CD4-positive, alpha-beta T cell (primary cell): ENCODE measurements around the gene NDUFAF3. TPM values are rescaled to one million over a fixed set of nuclear protein-coding genes. Genes with fewer than 3 reads are reported as not detected.
A peak's percentile ranks its signal among the peaks of the same experiment; 100 is the strongest.

ENCODE experiments used
- ATAC-seq: fragments of 200-7000 bp; cut with Tn5 transposase; one replicate; pipeline ENCODE4 v1.10.0; 2022; ENCODE audit warnings: mild to moderate bottlenecking; ENCODE audit not compliant: poor library complexity
- CTCF ChIA-PET: fragments of 350-600 bp; sonication (Branson Sonifier 250); formaldehyde crosslinking; loops from one replicate; lab custom pipeline; 2021; ENCODE audit warnings: antibody characterized with exemption, inconsistent platforms; lab: Charles Lee
- POLR2A ChIA-PET: fragments of 350-600 bp; sonication (Branson Sonifier 250); formaldehyde crosslinking; loops from one replicate; lab custom pipeline; 2021; ENCODE audit warnings: antibody characterized with exemption, inconsistent platforms; lab: Charles Lee
- DNase-seq, 14 experiments: peaks; one replicate each; pipeline ENCODE4 v3.0.0-alpha.2; 2013 to 2020; ENCODE audit warnings: mixed read lengths in 2 of 14
- H3K27ac ChIP-seq, 2 donors: one replicate each; pipeline versions ENCODE4 v1.5.1 to v1.7.0; 2013; ENCODE audit warnings: low read length in 2 of 2, low read depth in 1 of 2, mild to moderate bottlenecking in 1 of 2
- H3K27me3 ChIP-seq, 2 experiments: 1 replicate in 1 of 2; 2 replicates in 1 of 2; pipeline versions ENCODE4 v1.6.1 to v1.7.0; 2013; ENCODE audit warnings: low read length in 2 of 2, control low read depth in 1 of 2, mild to moderate bottlenecking in 1 of 2, moderate library complexity in 1 of 2; ENCODE audit not compliant: insufficient read depth in 2 of 2, control insufficient read depth in 1 of 2
- H3K36me3 ChIP-seq: one replicate; pipeline ENCODE4 v1.6.1; 2013; ENCODE audit warnings: low read length, control low read depth; ENCODE audit not compliant: insufficient read depth
- H3K4me1 ChIP-seq: one replicate; pipeline ENCODE4 v1.6.1; 2013; ENCODE audit warnings: low read length, control low read depth; ENCODE audit not compliant: insufficient read depth
- H3K4me3 ChIP-seq: one replicate; pipeline ENCODE4 v1.5.1; 2013; ENCODE audit warnings: mild to moderate bottlenecking, low read length, moderate library complexity
- H3K9me3 ChIP-seq, 2 experiments: 1 replicate in 1 of 2; 2 replicates in 1 of 2; pipeline versions ENCODE4 v1.6.1 to v1.7.0; 2013; ENCODE audit warnings: low read length in 2 of 2, mild to moderate bottlenecking in 2 of 2, control low read depth in 1 of 2, moderate library complexity in 1 of 2; ENCODE audit not compliant: control insufficient read depth in 1 of 2, insufficient read depth in 1 of 2
- H3K27ac Mint-ChIP-seq: one replicate; pipeline ENCODE4 v1.8.0; 2020; ENCODE audit warnings: mixed read lengths
- H3K27me3 Mint-ChIP-seq: one replicate; pipeline ENCODE4 v1.8.0; 2021; ENCODE audit warnings: mixed read lengths
- H3K36me3 Mint-ChIP-seq: one replicate; pipeline ENCODE4 v1.8.0; 2021; ENCODE audit warnings: low read depth, mixed read lengths
- H3K4me1 Mint-ChIP-seq: one replicate; pipeline ENCODE4 v1.8.0; 2021; ENCODE audit warnings: low read depth, mixed read lengths
- H3K4me3 Mint-ChIP-seq: one replicate; pipeline ENCODE4 v1.8.0; 2020; ENCODE audit warnings: mild to moderate bottlenecking, mixed read lengths
- H3K9me3 Mint-ChIP-seq: one replicate; pipeline ENCODE4 v1.8.0; 2020; ENCODE audit warnings: mixed read lengths
- intact Hi-C, 2 experiments: fragments of 100-400 bp; cut with DNase I in 1 of 2; cut with micrococcal nuclease in 1 of 2; formaldehyde crosslinking; loops; one replicate each; pipeline versions ENCODE4 v1.15.1 to v1.9.0; 2023 to 2025; cut with DNase I, micrococcal nuclease
- total RNA-seq, 174 experiments: library from RNA in 2 of 174; stranded (reverse) in 2 of 174; gene quantifications; one replicate each; pipeline ENCODE4 v1.2.3 and lab custom pipeline; 2021 to 2026
- TF ChIP-seq, protein P1 (sequence below): fragments of 200-600 bp; IDR thresholded peaks from one replicate; pipeline ENCODE4 v1.8.0; 2022; ENCODE audit warnings: antibody characterized with exemption, mild to moderate bottlenecking

Gene NDUFAF3
- total RNA-seq, 2 experiments from 2014 or later: 52.7 to 53.2 TPM

DNA sequence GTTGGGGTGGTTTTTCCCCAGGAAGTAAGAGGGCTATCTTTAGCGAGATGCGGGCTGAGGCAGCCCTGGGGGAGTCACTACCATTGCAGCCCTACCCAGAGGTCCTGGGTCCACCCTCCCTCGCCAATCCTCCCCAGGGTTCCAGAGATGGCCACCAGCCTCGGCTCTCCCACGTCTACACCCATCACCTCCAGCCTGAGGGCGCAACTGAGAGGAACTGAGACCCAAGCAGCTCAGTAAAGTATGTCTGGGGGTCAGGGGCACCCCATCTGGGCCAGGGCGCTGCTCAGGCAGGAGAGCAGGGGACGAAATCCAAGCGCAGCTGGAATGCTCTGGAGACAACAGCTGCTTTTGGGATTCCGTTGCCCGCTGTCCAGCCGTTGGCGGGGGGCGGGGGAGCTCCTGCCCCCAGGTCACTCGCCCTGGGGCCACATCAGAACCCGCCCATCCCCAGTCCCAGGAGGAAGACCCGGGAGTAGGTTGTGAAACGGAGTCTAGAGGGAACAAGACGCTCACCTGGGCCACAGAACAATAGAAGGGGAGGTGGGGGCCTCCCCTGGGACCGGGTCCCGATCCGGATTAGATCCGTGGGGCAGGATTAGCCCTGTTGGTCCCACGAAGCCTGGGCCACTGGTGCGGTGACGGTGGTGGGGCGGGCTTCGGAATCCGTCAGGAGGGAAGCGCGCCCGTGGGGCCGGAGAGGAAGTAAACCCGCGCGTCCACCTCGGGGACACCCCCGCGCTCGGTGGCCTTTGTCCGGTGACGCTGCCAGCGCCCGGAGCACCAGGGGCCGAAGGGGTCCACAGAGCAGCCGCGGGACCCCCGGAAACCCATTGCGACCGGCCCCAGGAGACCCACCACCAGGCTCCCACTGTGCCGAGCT, 1.4 kb upstream of the NDUFAF3 start:
- H3K9me3 ChIP-seq: no peaks in the 10 kb centered on the region
- peaks cover 65% of the 10 kb centered on the region for H3K4me1 ChIP-seq
- intact Hi-C loops: loop anchor here (1.0 to 10.0 kb wide), 10 partner anchors 9 to 914 kb away; partner anchors contain the start of genes QRICH1 (in 2 of the 2), APEH (in 1 of the 2), ARIH2 (in 1 of the 2) and IMPDH2 (in 1 of the 2)
- H3K4me3 ChIP-seq: peak overlapping the region; percentile 80
- ChIA-PET POLR2A (interaction anchor here (0.5 to 12.0 kb wide), 14 partner anchors 8 to 1317 kb away, joined by 3 to 331 read pairs (median 16); partner anchors contain the start of genes ARIH2, IMPDH2, IP6K2 and P4HTM), CTCF (interaction anchor here (0.7 to 5.2 kb wide), 6 partner anchors 9 to 304 kb away, joined by 3 to 63 read pairs (median 14); partner anchors contain the start of genes IMPDH2, IP6K2, KLHDC8B and P4HTM)
- Mint-ChIP-seq H3K9me3 (no peaks in the 10 kb centered on the region), H3K27ac (peak overlapping the region; percentile 90), H3K27me3 (no peaks in the 10 kb centered on the region), H3K4me3 (peak overlapping the region; percentile 95), H3K36me3 (peaks cover 46% of the 10 kb centered on the region), H3K4me1 (peaks cover 45% of the 10 kb centered on the region)
- no peak for ATAC-seq
- H3K27me3 ChIP-seq: no peaks in the 10 kb centered on the region
- peak overlapping the region; percentile 92 to 98 for H3K27ac ChIP-seq
- TF ChIP-seq, protein P1, sequence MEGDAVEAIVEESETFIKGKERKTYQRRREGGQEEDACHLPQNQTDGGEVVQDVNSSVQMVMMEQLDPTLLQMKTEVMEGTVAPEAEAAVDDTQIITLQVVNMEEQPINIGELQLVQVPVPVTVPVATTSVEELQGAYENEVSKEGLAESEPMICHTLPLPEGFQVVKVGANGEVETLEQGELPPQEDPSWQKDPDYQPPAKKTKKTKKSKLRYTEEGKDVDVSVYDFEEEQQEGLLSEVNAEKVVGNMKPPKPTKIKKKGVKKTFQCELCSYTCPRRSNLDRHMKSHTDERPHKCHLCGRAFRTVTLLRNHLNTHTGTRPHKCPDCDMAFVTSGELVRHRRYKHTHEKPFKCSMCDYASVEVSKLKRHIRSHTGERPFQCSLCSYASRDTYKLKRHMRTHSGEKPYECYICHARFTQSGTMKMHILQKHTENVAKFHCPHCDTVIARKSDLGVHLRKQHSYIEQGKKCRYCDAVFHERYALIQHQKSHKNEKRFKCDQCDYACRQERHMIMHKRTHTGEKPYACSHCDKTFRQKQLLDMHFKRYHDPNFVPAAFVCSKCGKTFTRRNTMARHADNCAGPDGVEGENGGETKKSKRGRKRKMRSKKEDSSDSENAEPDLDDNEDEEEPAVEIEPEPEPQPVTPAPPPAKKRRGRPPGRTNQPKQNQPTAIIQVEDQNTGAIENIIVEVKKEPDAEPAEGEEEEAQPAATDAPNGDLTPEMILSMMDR: no peak
- peaks cover 30% of the 10 kb centered on the region for H3K36me3 ChIP-seq
- DNase-seq: peak in 4 of 14 experiments; percentile 32 to 67 (median 56)

DNA sequence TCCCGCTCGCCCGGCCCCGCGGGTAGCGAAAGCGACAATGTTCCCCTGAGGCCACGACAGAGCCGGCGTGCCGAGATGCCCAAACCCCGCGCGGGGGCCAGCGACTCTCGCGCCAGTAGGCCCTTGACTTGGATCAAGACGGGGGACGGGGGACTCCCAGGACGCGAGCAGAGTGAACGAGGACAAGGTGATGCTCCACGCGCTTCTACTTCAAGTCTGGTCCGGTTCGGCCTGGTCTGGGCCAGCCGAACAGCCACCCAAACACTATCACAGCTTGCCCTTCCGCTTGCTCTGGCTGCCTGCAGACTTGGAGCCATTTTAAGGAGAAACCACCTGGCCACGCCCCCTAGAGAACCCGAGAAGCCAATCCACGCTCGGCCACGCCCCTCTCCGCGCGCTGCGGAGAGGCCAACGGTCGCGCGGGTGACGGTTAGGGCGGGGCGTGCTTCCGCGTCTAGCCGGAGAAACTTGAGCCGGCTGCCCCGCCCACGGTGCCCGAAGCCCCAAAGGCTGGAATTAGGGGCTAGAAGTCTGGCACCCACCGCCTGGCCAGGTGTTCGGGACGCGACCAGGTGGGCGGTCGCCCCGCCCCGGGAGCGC, 608 bp upstream of the NDUFAF3 start:
- no peaks in the 10 kb centered on the region for H3K9me3 ChIP-seq
- peaks cover 35% of the 10 kb centered on the region for H3K36me3 ChIP-seq
- H3K4me1 Mint-ChIP-seq: peaks cover 48% of the 10 kb centered on the region
- intact Hi-C loops: loop anchor here (1.0 to 10.0 kb wide), 10 partner anchors 8 to 913 kb away; partner anchors contain the start of genes QRICH1 (in 2 of the 2), APEH (in 1 of the 2), ARIH2 (in 1 of the 2) and IMPDH2 (in 1 of the 2)
- H3K27me3 ChIP-seq: no peaks in the 10 kb centered on the region
- POLR2A ChIA-PET: interaction anchor here (0.5 to 12.0 kb wide), 26 partner anchors 8 to 1508 kb away, joined by 3 to 331 read pairs (median 6); partner anchors contain the start of genes ARIH2, CCDC71, DAG1 and ELP6
- H3K27ac Mint-ChIP-seq: peak overlapping the region; percentile 90
- no peaks in the 10 kb centered on the region for H3K9me3 Mint-ChIP-seq
- peak; percentile 96 to 100 (median 98) for DNase-seq
- H3K27ac ChIP-seq: peak overlapping the region; percentile 92 to 98
- TF ChIP-seq, protein P1: no peak
- CTCF ChIA-PET: interaction anchor here (0.5 to 5.2 kb wide), 19 partner anchors 9 to 1915 kb away, joined by 3 to 63 read pairs (median 4); partner anchors contain the start of genes IP6K2, KLHDC8B, P4HTM and QRICH1
- peaks cover 68% of the 10 kb centered on the region for H3K4me1 ChIP-seq
- H3K27me3 Mint-ChIP-seq: no peaks in the 10 kb centered on the region
- H3K4me3 Mint-ChIP-seq: peak overlapping the region; percentile 95
- H3K36me3 Mint-ChIP-seq: peaks cover 50% of the 10 kb centered on the region
- H3K4me3 ChIP-seq: peak overlapping the region; percentile 80
- ATAC-seq: peak; percentile 79
